ENCODE results near the gene EIF5AL1. TPM values are rescaled to one million over a fixed set of nuclear protein-coding genes. Genes with fewer than 3 reads are reported as not detected.

The EIF5AL1 gene
- total RNA-seq, 1 experiment from 2014 or later: 0.39 TPM

- Histone ChIP-seq H2AFZ (ENCODE audit: low read length) (no peak overlapping the region), H3K79me1 (ENCODE audit: insufficient read depth, low read depth, low read length, poor library complexity, severe bottlenecking) (no peaks in the 10 kb centered on the region), H2AK5ac (ENCODE audit: insufficient read length, low read length) (no peak overlapping the region), H2BK5ac (ENCODE audit: insufficient read length, low read length) (no peak overlapping the region), H3K4me2 (ENCODE audit: insufficient read depth, insufficient read length, low read length) (no peak overlapping the region), H3K79me2 (ENCODE audit: insufficient read depth, low read length) (no peaks in the 10 kb centered on the region), H3K23ac (ENCODE audit: insufficient read length, low read depth, low read length) (no peak overlapping the region), H3K56ac (ENCODE audit: insufficient read length, low read depth, low read length) (no peak overlapping the region), H2BK20ac (ENCODE audit: low read depth, low read length, poor library complexity, severe bottlenecking) (no peak overlapping the region), H3K18ac (ENCODE audit: insufficient read length, low read depth, low read length) (no peak overlapping the region), H3K27me3 (ENCODE audit: insufficient read depth, low read length) (no peaks in the 10 kb centered on the region), H3K4ac (ENCODE audit: low read depth, low read length) (no peak overlapping the region), H3K27ac (ENCODE audit: insufficient read length, low read depth, low read length) (no peak overlapping the region), H4K8ac (replicated peaks; ENCODE audit: insufficient read length, low read depth, low read length) (no peak overlapping the region), H3K23me2 (ENCODE audit: insufficient read length, low read depth, low read length, poor library complexity, severe bottlenecking) (no peaks in the 10 kb centered on the region), H4K91ac (ENCODE audit: insufficient read length, low read depth, low read length) (no peak overlapping the region), H3K4me1 (ENCODE audit: insufficient read depth, low read length) (no peaks in the 10 kb centered on the region; the same call in 1 of the 2 replicates), H3K9me3 (ENCODE audit: control insufficient read depth, low read depth, low read length) (no peaks in the 10 kb centered on the region), H2BK120ac (ENCODE audit: low read depth, low read length, poor library complexity, severe bottlenecking) (no peak overlapping the region), H2BK15ac (ENCODE audit: low read depth, low read length) (no peak overlapping the region), H4K20me1 (ENCODE audit: control insufficient read depth, insufficient read depth, insufficient read length) (no peaks in the 10 kb centered on the region), H3K9ac (ENCODE audit: extremely low read depth, insufficient read length, low read length) (no peak overlapping the region), H3T11ph (ENCODE audit: low read length) (no peak overlapping the region), H3K14ac (ENCODE audit: insufficient read depth, low read length) (no peak overlapping the region), H4K5ac (ENCODE audit: insufficient read length, low read depth, low read length) (no peak overlapping the region), H2BK12ac (ENCODE audit: insufficient read length, low read depth, low read length) (no peak overlapping the region)
- Mint-ChIP-seq H3K27me3 (ENCODE audit: low read depth) (peaks cover 16% of the 10 kb centered on the region), H3K4me1 (peaks cover 0 to 10% of the 10 kb centered on the region in 2 experiments), H3K36me3 (ENCODE audit: insufficient read depth in 1 of 3, low read depth in 3 of 3) (no peaks in the 10 kb centered on the region), H3K9me3 (peaks cover 0 to 4% of the 10 kb centered on the region in 2 experiments; a peak in 1 of 5 replicates), H3K4me3 (no peak overlapping the region), H3K27ac (no peak overlapping the region)
- DNase-seq: no peak
- no peak for TF ChIP-seq CTCF (conservative IDR thresholded peaks at IDR 0.05)
- WGBS (ENCODE audit: extremely low coverage, insufficient read length, low lambda C conversion rate): no CpG with 5 or more reads among the region's 3 CpGs
These were observed 29.0 kb upstream of the EIF5AL1 start for GRCh38 chr10:79483299-79483698.
